ENCODE measurements around the gene SON.

- TF ChIP-seq CTCF (IDR thresholded peaks at IDR 0.05), result no peak
- TF ChIP-seq POLR2A (IDR thresholded peaks at IDR 0.05), result no peak
Measured at GRCh38 chr21:33518899-33519298, 23.9 kb upstream of the SON start.
